T-helper 1 cell treated with Interleukin-12 subunit alpha and Interleukin-12 subunit beta and Interleukin-4 antibody, amounts not matched to agents 30 μg/mL and 1 μg/mL, for 36 hours (primary cell): ENCODE data around the gene SLC25A22.

Experiments
- H3K27ac Mint-ChIP-seq: one replicate; pipeline ENCODE4 v1.8.0; 2021; ENCODE audit warnings: mild to moderate bottlenecking, mixed read lengths
- H3K27me3 Mint-ChIP-seq: one replicate; pipeline ENCODE4 v1.8.0; 2021; ENCODE audit warnings: low read depth, mixed read lengths
- H3K36me3 Mint-ChIP-seq: one replicate; pipeline ENCODE4 v1.8.0; 2021; ENCODE audit warnings: low read depth, mixed read lengths
- H3K4me1 Mint-ChIP-seq: one replicate; pipeline ENCODE4 v1.8.0; 2021; ENCODE audit warnings: low read depth, mixed read lengths
- H3K4me3 Mint-ChIP-seq: one replicate; pipeline ENCODE4 v1.8.0; 2021; ENCODE audit warnings: mild to moderate bottlenecking, moderate library complexity, mixed read lengths
- H3K9me3 Mint-ChIP-seq: one replicate; pipeline ENCODE4 v1.8.0; 2021; ENCODE audit warnings: mixed read lengths

SLC25A22 gene

DNA sequence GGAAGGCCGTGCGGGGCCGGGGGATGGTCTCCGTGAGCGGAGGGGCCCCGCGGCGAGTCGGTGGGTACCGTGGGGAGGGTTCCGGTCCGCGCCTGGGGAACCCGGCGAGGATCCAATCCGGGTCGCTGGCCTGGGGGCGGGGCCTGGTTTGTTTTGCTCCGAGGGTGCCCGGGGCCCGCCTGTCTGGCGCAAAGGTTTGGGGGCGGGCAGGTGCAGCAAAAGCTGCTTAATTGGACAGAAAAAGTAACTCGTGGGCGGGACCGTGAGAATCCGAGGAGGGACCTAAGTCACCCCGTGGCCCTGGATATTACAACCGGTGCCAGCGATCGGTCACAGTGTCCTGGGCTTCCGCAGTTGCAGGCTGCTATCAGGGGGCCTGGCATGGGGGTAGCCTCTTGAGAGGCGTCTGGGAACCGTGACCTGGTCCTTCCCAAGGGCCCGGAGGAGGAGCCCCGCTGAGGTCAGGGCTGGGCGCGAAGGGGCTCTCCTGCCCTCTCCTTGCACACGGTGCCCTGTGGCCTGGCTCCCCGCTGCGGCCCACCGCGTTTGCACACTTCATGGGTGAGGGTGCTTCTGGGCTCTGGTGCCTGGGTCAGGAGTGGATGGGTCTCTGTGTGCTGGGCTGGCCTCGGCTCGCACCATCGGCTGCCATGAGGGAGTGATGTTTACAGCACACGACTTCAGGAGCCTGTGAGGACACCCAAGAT is 22.0 kb upstream of the SLC25A22 start:
- Mint-ChIP-seq H3K36me3 (peaks cover 3% of the 10 kb centered on the region), H3K4me1 (peaks cover 7% of the 10 kb centered on the region), H3K27ac (peak overlapping the region; percentile 78), H3K9me3 (no peaks in the 10 kb centered on the region), H3K27me3 (no peaks in the 10 kb centered on the region), H3K4me3 (peak overlapping the region; percentile 82)

GRCh38 chr11:819129-819931 is 21.2 kb upstream of the SLC25A22 start:
- Mint-ChIP-seq H3K27ac (peak overlapping the region; percentile 62), H3K9me3 (no peaks in the 10 kb centered on the region), H3K27me3 (no peaks in the 10 kb centered on the region), H3K36me3 (no peaks in the 10 kb centered on the region), H3K4me1 (peaks cover 7% of the 10 kb centered on the region), H3K4me3 (peak overlapping the region; percentile 84)

GRCh38 chr11:818396-819128 is 20.5 kb upstream of the SLC25A22 start, which contains the start of gene PNPLA2:
PNPLA2 (plus strand) TSS chr11:818914; CDS start chr11:819719, 805 bp downstream.
- Mint-ChIP-seq H3K27ac (peak within 1 kb of the TSS; percentile 70), H3K27me3 (no peaks in the 10 kb centered on the region), H3K9me3 (no peaks in the 10 kb centered on the region), H3K4me1 (peaks cover 7% of the 10 kb centered on the region), H3K4me3 (peak within 1 kb of the TSS; percentile 84), H3K36me3 (peaks cover 3% of the 10 kb centered on the region)

- Mint-ChIP-seq H3K9me3 (no peaks in the 10 kb centered on the region), H3K27me3 (no peaks in the 10 kb centered on the region), H3K27ac (no peak overlapping the region), H3K4me1 (peaks cover 7% of the 10 kb centered on the region), H3K4me3 (no peak overlapping the region), H3K36me3 (peaks cover 16% of the 10 kb centered on the region)
Observed at GRCh38 chr11:816433-816779, 18.3 kb upstream of the SLC25A22 start.

DNA sequence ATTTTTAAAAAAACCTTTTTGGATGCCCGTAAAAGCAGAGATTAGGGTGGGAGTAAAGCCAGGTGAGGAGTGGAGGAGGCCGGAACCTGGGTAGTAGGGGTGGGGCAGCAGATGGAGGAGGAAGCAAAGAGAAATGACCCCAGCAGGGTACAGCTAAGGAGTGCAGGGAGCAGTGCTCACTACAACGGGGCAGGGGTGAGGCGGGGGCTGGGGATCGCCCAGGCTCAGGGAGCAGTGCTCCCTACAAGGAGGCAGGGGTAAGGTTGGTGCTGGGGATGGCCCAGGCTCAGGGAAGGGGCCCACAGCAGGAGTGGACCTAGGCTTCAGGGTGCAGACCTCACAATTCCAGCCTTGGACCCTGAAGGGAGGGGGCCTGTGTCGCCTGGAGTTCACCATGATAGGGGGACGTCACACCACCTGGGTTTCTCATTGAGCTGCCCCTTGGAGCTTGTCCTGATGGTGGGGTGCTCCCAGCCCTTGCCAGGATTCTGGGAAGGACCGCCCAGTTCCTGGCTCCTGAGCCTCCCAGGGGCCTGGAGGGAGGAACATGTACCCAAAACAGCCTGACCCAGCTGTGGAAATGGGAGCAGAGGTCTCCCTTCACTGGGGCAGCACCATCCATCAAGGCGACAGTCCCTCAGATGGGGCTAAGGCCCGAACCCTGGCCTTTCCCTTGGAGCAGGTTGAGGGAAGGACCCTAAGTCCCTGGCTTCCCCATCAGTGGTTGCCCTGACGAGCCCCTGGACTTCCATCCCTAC is 17.8 kb upstream of the SLC25A22 start:
- Mint-ChIP-seq H3K9me3 (no peaks in the 10 kb centered on the region), H3K27ac (no peak overlapping the region), H3K4me1 (peaks cover 7% of the 10 kb centered on the region), H3K27me3 (no peaks in the 10 kb centered on the region), H3K4me3 (no peak overlapping the region), H3K36me3 (peaks cover 21% of the 10 kb centered on the region)

DNA sequence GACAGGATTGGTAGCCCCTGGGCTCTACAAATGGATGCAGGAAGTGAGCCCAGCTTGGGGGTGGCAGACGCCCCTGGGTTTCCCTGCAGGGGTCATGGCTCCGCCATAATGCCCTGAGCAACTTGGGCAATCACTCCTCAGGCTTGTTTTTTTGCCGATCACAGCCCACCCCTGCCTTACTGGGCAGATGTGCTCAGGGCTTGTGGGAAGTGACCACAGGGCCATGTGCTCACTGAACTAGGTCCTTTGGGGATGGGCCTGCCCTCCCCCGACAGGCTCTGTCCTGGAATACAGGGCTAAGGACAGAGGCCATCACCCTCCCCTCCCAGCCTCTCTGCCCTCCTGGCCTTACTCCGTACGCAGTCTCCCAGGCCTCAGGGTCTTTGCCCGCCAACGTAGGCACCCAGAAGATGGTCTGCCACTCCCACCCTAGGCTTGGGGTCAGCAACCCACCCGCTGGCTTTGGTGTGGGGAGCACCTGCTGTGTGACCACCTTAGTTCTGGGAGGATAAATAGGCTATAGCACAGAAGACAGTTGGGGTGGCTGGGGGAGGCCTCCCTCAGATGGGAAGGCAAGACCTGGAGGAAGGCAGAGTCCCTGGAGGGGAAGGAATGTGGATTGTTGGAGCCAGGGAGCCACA is 15.5 kb upstream of the SLC25A22 start:
- H3K9me3 Mint-ChIP-seq = no peaks in the 10 kb centered on the region
- H3K4me1 Mint-ChIP-seq = peaks cover 15% of the 10 kb centered on the region
- no peak overlapping the region for H3K4me3 Mint-ChIP-seq
- peaks cover 22% of the 10 kb centered on the region for H3K36me3 Mint-ChIP-seq
- no peak overlapping the region for H3K27ac Mint-ChIP-seq
- H3K27me3 Mint-ChIP-seq = no peaks in the 10 kb centered on the region

GRCh38 chr11:813072-813455 is 15.0 kb upstream of the SLC25A22 start:
- no peaks in the 10 kb centered on the region for H3K27me3 Mint-ChIP-seq
- peaks cover 22% of the 10 kb centered on the region for H3K36me3 Mint-ChIP-seq
- no peak overlapping the region for H3K27ac Mint-ChIP-seq
- no peaks in the 10 kb centered on the region for H3K9me3 Mint-ChIP-seq
- no peak overlapping the region for H3K4me3 Mint-ChIP-seq
- peaks cover 17% of the 10 kb centered on the region for H3K4me1 Mint-ChIP-seq

DNA sequence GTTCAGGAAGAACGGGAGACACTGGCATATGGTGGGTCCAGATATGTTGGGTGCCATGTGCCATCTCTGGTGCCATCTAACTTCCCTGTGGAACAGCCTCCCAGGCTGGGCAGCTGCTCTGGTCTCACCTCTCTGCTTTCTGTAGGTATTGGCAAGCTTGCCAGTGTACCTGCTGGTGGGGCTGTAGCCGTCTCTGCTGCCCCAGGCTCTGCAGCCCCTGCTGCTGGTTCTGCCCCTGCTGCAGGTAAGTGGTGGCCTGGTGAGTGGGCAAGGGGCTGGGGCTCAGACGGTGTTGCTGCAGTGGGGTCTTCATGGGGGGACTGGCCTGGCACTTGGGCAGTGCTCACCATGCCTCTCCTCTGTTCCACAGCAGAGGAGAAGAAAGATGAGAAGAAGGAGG is 14.3 kb upstream of the SLC25A22 start:
- H3K27me3 Mint-ChIP-seq = no peaks in the 10 kb centered on the region
- no peaks in the 10 kb centered on the region for H3K9me3 Mint-ChIP-seq
- peaks cover 21% of the 10 kb centered on the region for H3K4me1 Mint-ChIP-seq
- H3K4me3 Mint-ChIP-seq = peak overlapping the region; percentile 10
- H3K27ac Mint-ChIP-seq = peak overlapping the region; percentile 55
- peaks cover 25% of the 10 kb centered on the region for H3K36me3 Mint-ChIP-seq

DNA sequence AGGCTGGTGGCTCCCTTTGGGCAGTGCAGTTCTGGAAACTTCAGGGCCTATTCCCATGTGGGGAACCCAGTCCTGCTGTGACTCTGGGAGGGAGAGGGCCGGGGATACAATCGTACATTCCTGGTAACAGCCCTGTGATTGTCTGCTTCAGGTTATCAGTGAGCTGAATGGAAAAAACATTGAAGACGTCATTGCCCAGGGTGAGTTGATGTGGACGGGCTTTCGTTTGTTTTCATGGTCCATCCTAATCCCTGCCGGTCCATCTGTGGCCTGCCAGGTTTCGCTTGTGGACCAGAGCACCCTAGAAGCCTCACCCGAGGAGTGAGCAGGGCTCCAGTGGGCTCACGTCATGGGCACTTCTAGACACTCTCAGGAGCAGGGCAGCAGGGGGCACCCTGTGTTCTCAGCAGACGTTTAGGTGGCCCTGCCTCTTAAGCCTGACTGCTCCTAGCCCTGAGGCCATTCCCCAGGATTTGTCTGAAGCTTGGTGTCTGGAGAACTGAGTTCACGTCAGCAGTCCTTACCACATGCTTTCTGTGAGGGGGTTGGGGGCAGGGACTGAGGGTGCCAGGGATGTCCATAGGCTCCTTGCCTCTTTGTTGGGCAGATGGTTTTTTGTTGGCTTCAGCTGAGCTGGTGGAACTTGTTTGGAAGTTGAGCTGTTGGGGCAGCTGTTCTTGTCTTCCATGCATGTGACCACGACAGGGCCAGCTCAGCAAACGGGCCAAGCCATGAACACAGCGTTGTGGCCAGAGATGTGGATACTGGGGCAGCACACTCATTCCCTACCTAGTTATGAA is 13.6 kb upstream of the SLC25A22 start:
- peak overlapping the region; percentile 93 for H3K4me3 Mint-ChIP-seq
- H3K4me1 Mint-ChIP-seq = peaks cover 21% of the 10 kb centered on the region
- H3K27me3 Mint-ChIP-seq = no peaks in the 10 kb centered on the region
- H3K36me3 Mint-ChIP-seq = peaks cover 25% of the 10 kb centered on the region
- H3K27ac Mint-ChIP-seq = peak overlapping the region; percentile 55
- H3K9me3 Mint-ChIP-seq = no peaks in the 10 kb centered on the region

DNA sequence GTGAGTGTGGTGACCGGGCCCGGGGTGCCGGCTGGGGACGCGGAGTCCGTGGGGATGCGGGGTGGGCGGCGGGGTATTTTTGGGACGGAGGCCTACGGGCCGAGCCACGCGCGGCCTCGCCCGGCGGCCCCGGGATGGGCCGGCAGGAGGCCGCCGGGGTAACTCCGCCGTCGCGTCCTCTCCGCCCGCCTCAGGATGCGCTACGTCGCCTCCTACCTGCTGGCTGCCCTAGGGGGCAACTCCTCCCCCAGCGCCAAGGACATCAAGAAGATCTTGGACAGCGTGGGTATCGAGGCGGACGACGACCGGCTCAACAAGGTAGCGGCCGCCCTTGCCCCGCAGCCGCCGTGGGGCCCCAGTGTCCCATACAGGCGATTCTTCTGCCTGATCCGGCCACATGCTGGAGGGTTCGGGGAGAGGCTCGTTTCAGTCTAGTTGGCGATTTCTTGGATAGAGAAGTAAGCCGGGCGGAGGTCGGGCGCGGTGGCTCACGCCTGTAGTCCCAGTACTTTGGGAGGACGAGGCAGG is 12.0 kb upstream of the SLC25A22 start:
- no peaks in the 10 kb centered on the region for H3K27me3 Mint-ChIP-seq
- H3K27ac Mint-ChIP-seq = peak overlapping the region; percentile 97
- no peaks in the 10 kb centered on the region for H3K9me3 Mint-ChIP-seq
- H3K36me3 Mint-ChIP-seq = peaks cover 25% of the 10 kb centered on the region
- peaks cover 22% of the 10 kb centered on the region for H3K4me1 Mint-ChIP-seq
- H3K4me3 Mint-ChIP-seq = peak overlapping the region; percentile 93

- no peaks in the 10 kb centered on the region for H3K27me3 Mint-ChIP-seq
- H3K27ac Mint-ChIP-seq = peak within 1 kb of the TSS; percentile 97
- no peaks in the 10 kb centered on the region for H3K9me3 Mint-ChIP-seq
- peaks cover 23% of the 10 kb centered on the region for H3K4me1 Mint-ChIP-seq
- H3K36me3 Mint-ChIP-seq = peaks cover 25% of the 10 kb centered on the region
- peak within 1 kb of the TSS; percentile 93 for H3K4me3 Mint-ChIP-seq
Observed at GRCh38 chr11:809287-810039, 11.4 kb upstream of the SLC25A22 start, which contains the start of gene RPLP2. RPLP2 (plus strand) TSS chr11:809967; CDS start chr11:810235, 268 bp downstream.

DNA sequence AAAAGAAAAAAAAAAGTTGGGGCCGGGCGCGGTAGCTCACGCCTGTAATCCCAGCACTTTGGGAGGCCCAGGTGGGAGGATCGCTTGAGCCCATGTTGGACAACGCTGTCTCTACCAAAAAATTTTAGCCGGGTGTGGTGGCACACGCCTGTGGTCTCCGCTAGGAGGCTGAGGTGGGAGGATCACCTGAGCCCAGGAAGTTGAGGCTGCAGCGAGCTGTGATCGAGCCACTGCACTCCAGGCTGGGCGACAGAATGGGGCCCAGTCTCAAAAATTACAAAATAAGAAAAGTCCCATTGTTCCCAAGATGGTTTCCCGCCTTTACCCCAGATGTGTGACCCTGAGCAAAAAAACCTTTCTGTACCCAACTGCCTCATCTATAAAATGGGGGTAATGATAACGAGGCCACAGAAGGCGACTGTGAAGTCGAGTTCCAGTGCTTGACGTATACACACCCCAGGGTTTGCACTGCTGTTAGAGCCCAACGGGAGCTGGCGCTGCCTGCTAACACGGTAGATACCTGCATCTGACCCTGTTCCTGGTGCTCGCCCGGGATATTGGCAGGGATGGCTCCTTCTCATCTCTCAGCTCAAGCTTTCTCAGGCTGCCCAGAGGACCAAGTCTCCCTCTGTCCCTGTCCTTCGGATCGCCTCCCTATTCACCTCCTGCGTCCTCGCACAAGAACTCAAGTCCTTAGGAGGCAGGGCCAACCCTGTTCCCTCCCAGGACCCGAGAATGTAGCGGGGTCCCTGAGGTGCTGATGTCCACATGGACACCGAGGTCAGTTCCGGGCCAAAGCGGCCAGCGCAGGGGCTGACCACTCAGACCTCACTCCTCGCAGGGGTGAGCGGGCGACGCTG is 10.6 kb upstream of the SLC25A22 start:
- peak overlapping the region; percentile 93 for H3K4me3 Mint-ChIP-seq
- no peaks in the 10 kb centered on the region for H3K9me3 Mint-ChIP-seq
- peaks cover 25% of the 10 kb centered on the region for H3K4me1 Mint-ChIP-seq
- H3K27me3 Mint-ChIP-seq = no peaks in the 10 kb centered on the region
- peak overlapping the region; percentile 97 for H3K27ac Mint-ChIP-seq
- H3K36me3 Mint-ChIP-seq = peaks cover 22% of the 10 kb centered on the region
